ENCODE measurements around the gene CCNF.
"Not testable (repeated sequence)": the region's sequence is repeated elsewhere in the genome, so short reads cannot be mapped to it uniquely, and the experiment has no call there.

The CCNF gene

GRCh38 chr16:2432286-2432685, 3.0 kb downstream of the CCNF start (continued):
- no peak for TF ChIP-seq TSHZ2 (CRISPR knock-in tag; IDR thresholded peaks at IDR 0.05)
- no peak for TF ChIP-seq SNAI2 (CRISPR knock-in tag; IDR thresholded peaks at IDR 0.05)
- TF ChIP-seq GLIS3 (CRISPR knock-in tag; IDR thresholded peaks at IDR 0.05): no peak
- TF ChIP-seq OSR1 (CRISPR knock-in tag; IDR thresholded peaks at IDR 0.05): no peak
- no peak for TF ChIP-seq CREB5 (CRISPR knock-in tag; IDR thresholded peaks at IDR 0.05; ENCODE audit: low read depth)

- TF ChIP-seq TCF4 (CRISPR knock-in tag; IDR thresholded peaks at IDR 0.05; ENCODE audit: borderline replicate concordance) (no peak), POU6F1 (CRISPR knock-in tag; IDR thresholded peaks at IDR 0.05; ENCODE audit: borderline replicate concordance, low read depth) (no peak), TSHZ2 (CRISPR knock-in tag; IDR thresholded peaks at IDR 0.05) (no peak), ISL1 (CRISPR knock-in tag; IDR thresholded peaks at IDR 0.05) (no peak), PATZ1 (CRISPR knock-in tag; IDR thresholded peaks at IDR 0.05; ENCODE audit: borderline replicate concordance) (no peak), ZFP30 (CRISPR knock-in tag; IDR thresholded peaks at IDR 0.05) (no peak), ZNF565 (CRISPR knock-in tag; conservative IDR thresholded peaks at IDR 0.05; ENCODE audit: low read depth) (no peak), ZFP3 (CRISPR knock-in tag; IDR thresholded peaks at IDR 0.05) (no peak), ZNF70 (CRISPR knock-in tag; IDR thresholded peaks at IDR 0.05) (no peak), PPARA (CRISPR knock-in tag; IDR thresholded peaks at IDR 0.05; ENCODE audit: borderline replicate concordance) (no peak), GLIS3 (CRISPR knock-in tag; IDR thresholded peaks at IDR 0.05) (no peak), SNAI2 (CRISPR knock-in tag; IDR thresholded peaks at IDR 0.05) (no peak), CSDC2 (CRISPR knock-in tag; IDR thresholded peaks at IDR 0.05) (no peak), ARNTL (CRISPR knock-in tag; IDR thresholded peaks at IDR 0.05; ENCODE audit: borderline replicate concordance, low read depth) (no peak), CSRNP3 (CRISPR knock-in tag; IDR thresholded peaks at IDR 0.05) (no peak), CREB5 (CRISPR knock-in tag; IDR thresholded peaks at IDR 0.05; ENCODE audit: low read depth) (no peak), OSR1 (CRISPR knock-in tag; IDR thresholded peaks at IDR 0.05) (no peak)
- ATAC-seq: no peak
These were observed 3.7 kb downstream of the CCNF start for GRCh38 chr16:2432801-2433505.

GRCh38 chr16:2435236-2435635, 6.0 kb downstream of the CCNF start:
- ATAC-seq: not testable (repeated sequence)

Measured in SK-N-SH treated with all-trans-retinoic acid at 6 μM for 48 hours (cell line).